K562 (cell line): ENCODE data around the gene OTOG. TPM values are rescaled to one million over a fixed set of nuclear protein-coding genes. Genes with fewer than 3 reads are reported as not detected.

Experiments
- ATAC-seq: fragments of 200-7000 bp; cut with Tn5 transposase; 3 replicates; pipeline ENCODE4 v1.9.1; 2020; ENCODE audit warnings: moderate library complexity
- BruUV-seq: library from RNA; stranded (reverse); fragments of 400-500 nt; replicated peaks from 2 replicates; lab custom pipeline; 2021; lab: Mats Ljungman, UMichigan
- CTCF ChIA-PET: fragments of 300-600 bp; formaldehyde crosslinking; extraction: SDS; loops from one replicate; lab custom pipeline; 2021; ENCODE audit warnings: low intra/inter-chr PET ratio; lab: Yijun Ruan, JAX
- POLR2A ChIA-PET: fragments of 300-600, 350-650 bp; sonication (Branson Sonifier 250); formaldehyde crosslinking; extraction: SDS; loops from one replicate; lab custom pipeline; 2021; ENCODE audit warnings: antibody characterized with exemption, inconsistent platforms; lab: Yijun Ruan, JAX
- DNase-seq, 4 experiments: peaks; one replicate each; pipeline versions ENCODE4 v3.0.0 to v3.0.0-alpha.2; 2011 to 2018; ENCODE audit warnings: low spot score in 3 of 4, mixed read lengths in 3 of 4; ENCODE audit errors: extremely low read depth in 1 of 4
- FAIRE-seq: peaks from 2 replicates; lab custom pipeline; 2011; peaks lifted over from hg19 to GRCh38; lab: Jason Lieb, UNC
- H2AFZ ChIP-seq: 2 replicates; pipeline ENCODE4 v1.6.0; 2011; ENCODE audit warnings: low read depth, low read length, control low read depth, inconsistent platforms
- H3K27ac ChIP-seq: fragments of 200-600 bp; 3 replicates; pipeline ENCODE4 v1.8.0; 2011; ENCODE audit warnings: low read depth, mild to moderate bottlenecking, control low read depth, inconsistent platforms, low read length, moderate library complexity, mixed read lengths; ENCODE audit errors: extremely low read depth
- H3K27me3 ChIP-seq, 2 experiments: fragments of 300-600 bp in 1 of 2; 2 replicates in 1 of 2; 3 replicates in 1 of 2; pipeline versions ENCODE4 v1.6.0 to v1.8.0; 2011; ENCODE audit warnings: inconsistent platforms in 2 of 2, low read length in 2 of 2, mild to moderate bottlenecking in 1 of 2, mixed read lengths in 1 of 2, moderate library complexity in 1 of 2; ENCODE audit not compliant: control insufficient read depth in 2 of 2, insufficient read depth in 2 of 2
- H3K36me3 ChIP-seq: fragments of 300-600 bp; 3 replicates; pipeline ENCODE4 v1.8.0; 2011; ENCODE audit warnings: mild to moderate bottlenecking, low read length, inconsistent platforms; ENCODE audit not compliant: control insufficient read depth, insufficient read depth
- H3K4me1 ChIP-seq, 2 experiments: fragments of 200-600 bp in 1 of 2; replicated peaks in 1 of 2; 2 replicates in 1 of 2; 3 replicates in 1 of 2; pipeline versions ENCODE4 v1.5.1 to v1.8.0; 2011; ENCODE audit warnings: inconsistent platforms in 2 of 2, low read length in 2 of 2, mild to moderate bottlenecking in 1 of 2, mixed read lengths in 1 of 2, moderate library complexity in 1 of 2; ENCODE audit not compliant: control insufficient read depth in 2 of 2, insufficient read depth in 2 of 2
- H3K4me2 ChIP-seq: 2 replicates; pipeline ENCODE4 v1.6.1; 2011; ENCODE audit warnings: low read length, control low read depth, inconsistent platforms, mixed read lengths; ENCODE audit not compliant: insufficient read depth
- H3K4me3 ChIP-seq: fragments of 200-600 bp; sonication (generic), shearing (Covaris generic); 2 replicates; pipeline ENCODE4 v1.5.1; 2016; ENCODE audit warnings: control low read depth, inconsistent platforms
- H3K79me2 ChIP-seq: fragments of 200-600 bp; 3 replicates; pipeline ENCODE4 v1.8.0; 2011; ENCODE audit warnings: low read length, inconsistent platforms; ENCODE audit not compliant: control insufficient read depth, insufficient read depth
- H3K9ac ChIP-seq, 2 experiments: 2 replicates each; pipeline versions ENCODE4 v1.6.0 to v1.6.1; 2011; ENCODE audit warnings: low read depth in 2 of 2, low read length in 2 of 2, control low read depth in 1 of 2, inconsistent platforms in 1 of 2, mild to moderate bottlenecking in 1 of 2, mixed read lengths in 1 of 2; ENCODE audit not compliant: insufficient read depth in 1 of 2
- H3K9me1 ChIP-seq: one replicate; pipeline ENCODE4 v1.6.0; 2011; ENCODE audit warnings: inconsistent platforms, mild to moderate bottlenecking, low read length, moderate library complexity; ENCODE audit not compliant: control insufficient read depth, insufficient read depth
- H3K9me3 ChIP-seq: replicated peaks from 2 replicates; pipeline ENCODE4 v1.5.1; 2011; ENCODE audit warnings: low read depth, low read length, inconsistent platforms; ENCODE audit not compliant: control insufficient read depth, insufficient read depth
- H4K20me1 ChIP-seq: replicated peaks from 2 replicates; pipeline ENCODE4 v1.6.1; 2011; ENCODE audit warnings: low read length, inconsistent platforms, mixed read lengths; ENCODE audit not compliant: control insufficient read depth, insufficient read depth
- GABPA ChIP-seq: fragments of 200-800 bp; sonication (Bioruptor generic); conservative IDR thresholded peaks from 2 replicates; pipeline ENCODE4 v1.6.1; 2016; ENCODE audit warnings: low read depth, missing genetic modification characterization, missing compliant biosample characterization
- MAFK ChIP-seq: IDR thresholded peaks from 2 replicates; pipeline ENCODE4 v1.6.1; 2011; ENCODE audit warnings: low read length, improper control_type of control experiment
- POLR2AphosphoS5 ChIP-seq: IDR thresholded peaks from 2 replicates; pipeline ENCODE4 v1.6.1; 2011; ENCODE audit warnings: mild to moderate bottlenecking, low read depth, low read length, moderate library complexity; ENCODE audit not compliant: control insufficient read depth, insufficient read depth
- STAG1 ChIP-seq: sonication (generic); formaldehyde crosslinking; IDR thresholded peaks from 2 replicates; pipeline ENCODE4 v1.5.0; 2020; ENCODE audit warnings: missing genetic modification reagents, borderline replicate concordance
- ZMIZ1 ChIP-seq, 2 experiments: fragments of 150-350 bp in 1 of 2; IDR thresholded peaks; 2 replicates each; pipeline ENCODE4 v1.6.1; 2012 to 2016; ENCODE audit warnings: low read depth in 2 of 2, low read length in 2 of 2, mild to moderate bottlenecking in 1 of 2, moderate library complexity in 1 of 2
- ZNF431 ChIP-seq: sonication (generic); formaldehyde crosslinking; IDR thresholded peaks from 2 replicates; pipeline ENCODE4 v1.8.0; 2022; ENCODE audit warnings: mild to moderate bottlenecking, missing genetic modification reagents
- ZNF589 ChIP-seq: fragments of 200-800 bp; sonication (Bioruptor generic); IDR thresholded peaks from 2 replicates; pipeline ENCODE4 v1.6.1; 2016; ENCODE audit warnings: low read depth, missing genetic modification characterization, missing compliant biosample characterization
- WGBS: fragments of 100-300 bp; shearing (Covaris generic); methylation state at CpG from one replicate; pipeline ENCODE4 v1.1.6; 2016; ENCODE audit warnings: low coverage, mixed read lengths; ENCODE audit not compliant: insufficient coverage; ENCODE audit errors: missing lambda C conversion rate; 5-methylcytosine and 5-hydroxymethylcytosine counted together
- in situ Hi-C: fragments of 300-500 bp; cut with MboI; formaldehyde crosslinking; loops from 4 replicates; pipeline ENCODE4 v1.15.0; 2018; ENCODE audit warnings: inconsistent platforms, mixed read lengths
- intact Hi-C: fragments of 100-400 bp; cut with micrococcal nuclease; formaldehyde crosslinking; loops from 2 replicates; pipeline ENCODE4 v1.14.2; 2022
- polyA plus RNA-seq, 8 experiments: library from polyadenylated mRNA; depleted of rRNA in 4 of 8; stranded (reverse) in 5 of 8; unstranded in 3 of 8; fragments of >200 nt; fragmentation: Nextera tagmentation in 2 of 8; fragmentation: Illumina TruSeq in 1 of 8; extraction: Ambion mirVana in 2 of 8; extraction: Trizol in 1 of 8; gene quantifications; 2 replicates each; pipeline versions ENCODE4 v1.2.1 to v1.2.3, GENCODE V29; 2011 to 2014; ENCODE audit warnings: inconsistent platforms in 1 of 8, missing spikeins in 1 of 8
- total RNA-seq, 7 experiments: library from RNA; depleted of rRNA in 6 of 7; stranded (reverse); fragments of >200 nt in 6 of 7; fragmentation: Illumina TruSeq in 2 of 7; extraction: Trizol in 2 of 7; gene quantifications; 2 replicates each; pipeline versions ENCODE4 v1.2.1 to v1.2.3, GENCODE V29; 2011 to 2021; ENCODE audit warnings: low replicate concordance in 1 of 7
- TF ChIP-seq, protein P1 (sequence below), 3 experiments: IDR thresholded peaks in 2 of 3; conservative IDR thresholded peaks in 1 of 3; 2 replicates each; pipeline ENCODE4 v1.5.1; 2011 to 2012; ENCODE audit warnings: low read length in 3 of 3, mild to moderate bottlenecking in 3 of 3, control low read depth in 2 of 3, improper control_type of control experiment in 1 of 3, inconsistent platforms in 1 of 3, low read depth in 1 of 3, mixed read lengths in 1 of 3, moderate library complexity in 1 of 3; ENCODE audit not compliant: insufficient read depth in 2 of 3
- TF ChIP-seq, protein P2 (sequence below): fragments of 450-650 bp; formaldehyde crosslinking; IDR thresholded peaks from 2 replicates; pipeline ENCODE4 v1.4.0; 2020; ENCODE audit warnings: mild to moderate bottlenecking, moderate library complexity
- TF ChIP-seq, protein P3 (sequence below): fragments of 250-450 bp; sonication (Bioruptor Pico); IDR thresholded peaks from 2 replicates; pipeline ENCODE4 v1.5.0; 2020; ENCODE audit warnings: mild to moderate bottlenecking, borderline replicate concordance

OTOG gene
- total and polyA plus RNA-seq, 9 of the 15 experiments (the other 6 are each of a cell fraction or from before 2014, with no cell fraction given): not detected

DNA sequence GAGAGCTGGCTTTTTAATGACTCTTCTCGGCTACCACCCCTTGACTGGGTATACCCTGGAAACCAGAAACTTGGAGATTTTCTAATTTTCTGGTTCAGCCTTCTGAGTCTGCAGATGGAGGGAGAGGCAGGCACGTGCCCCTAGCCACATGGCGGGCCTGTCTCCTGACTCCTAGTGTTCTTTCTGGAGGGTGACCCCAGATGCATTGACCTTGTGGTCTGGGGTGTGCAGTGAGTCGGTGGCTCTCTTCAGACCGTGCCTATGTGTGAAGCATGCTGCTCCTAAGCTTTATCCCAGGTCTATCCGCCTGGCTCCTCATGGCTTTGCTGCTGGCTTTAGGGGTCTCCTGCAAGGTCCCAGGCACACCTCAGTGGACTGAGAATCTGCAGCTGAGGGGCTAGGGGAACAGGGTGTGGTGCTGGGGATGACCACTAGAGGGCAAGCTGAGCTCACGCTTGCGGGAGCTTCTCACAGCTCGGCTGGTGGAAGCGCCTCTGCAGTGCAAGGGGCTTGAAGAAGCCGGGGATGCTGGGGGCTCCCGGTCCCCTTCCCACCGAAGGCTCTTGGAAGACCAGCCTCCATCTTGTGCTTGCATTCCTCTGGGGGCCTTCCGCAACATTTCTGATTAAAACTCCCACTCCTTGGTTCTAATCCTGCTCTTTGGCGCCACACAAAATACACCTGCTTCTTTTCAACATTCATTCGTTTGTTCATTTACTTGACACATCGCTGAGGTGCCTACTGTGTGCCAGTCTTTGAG is 51.8 kb downstream of the OTOG start:
- Histone ChIP-seq H3K9me1 (no peaks in the 10 kb centered on the region), H3K4me3 (no peak overlapping the region), H3K27me3 (peaks cover 0 to 16% of the 10 kb centered on the region in 2 experiments; a peak in 3 of 5 replicates), H3K27ac (no peak overlapping the region), H3K4me2 (no peak overlapping the region), H3K79me2 (no peaks in the 10 kb centered on the region), H3K36me3 (no peaks in the 10 kb centered on the region), H4K20me1 (peaks cover 7% of the 10 kb centered on the region; the same call in 1 of the 2 replicates), H3K4me1 (no peaks in the 10 kb centered on the region), H2AFZ (no peak overlapping the region), H3K9ac (no peak overlapping the region), H3K9me3 (no peaks in the 10 kb centered on the region)
- FAIRE-seq (peak; percentile 86), ATAC-seq (peak; percentile 96), DNase-seq (peak; percentile 67 to 78 (median 75))
- ChIA-PET POLR2A (interaction anchor here (0.6 to 1.0 kb wide), 4 partner anchors 124 to 1170 kb away, joined by 3 to 7 read pairs (median 4); no protein-coding TSS in a partner anchor), CTCF (interaction anchor here (0.5 to 2.1 kb wide), 4 partner anchors 62 to 645 kb away, joined by 3 to 10 read pairs (median 3); no protein-coding TSS in a partner anchor)
- 9% methylated on average over 14 of the region's 17 CpGs for WGBS
- intact Hi-C loops (loop anchor here (1.0 to 2.0 kb wide), 3 partner anchors 124 to 380 kb away; no protein-coding TSS in a partner anchor), in situ Hi-C loops (loop anchor here (5.0 kb wide), 1 partner anchor 378 kb away; no protein-coding TSS in a partner anchor)
- no TSS peak for BruUV-seq
- TF ChIP-seq, protein P1, sequence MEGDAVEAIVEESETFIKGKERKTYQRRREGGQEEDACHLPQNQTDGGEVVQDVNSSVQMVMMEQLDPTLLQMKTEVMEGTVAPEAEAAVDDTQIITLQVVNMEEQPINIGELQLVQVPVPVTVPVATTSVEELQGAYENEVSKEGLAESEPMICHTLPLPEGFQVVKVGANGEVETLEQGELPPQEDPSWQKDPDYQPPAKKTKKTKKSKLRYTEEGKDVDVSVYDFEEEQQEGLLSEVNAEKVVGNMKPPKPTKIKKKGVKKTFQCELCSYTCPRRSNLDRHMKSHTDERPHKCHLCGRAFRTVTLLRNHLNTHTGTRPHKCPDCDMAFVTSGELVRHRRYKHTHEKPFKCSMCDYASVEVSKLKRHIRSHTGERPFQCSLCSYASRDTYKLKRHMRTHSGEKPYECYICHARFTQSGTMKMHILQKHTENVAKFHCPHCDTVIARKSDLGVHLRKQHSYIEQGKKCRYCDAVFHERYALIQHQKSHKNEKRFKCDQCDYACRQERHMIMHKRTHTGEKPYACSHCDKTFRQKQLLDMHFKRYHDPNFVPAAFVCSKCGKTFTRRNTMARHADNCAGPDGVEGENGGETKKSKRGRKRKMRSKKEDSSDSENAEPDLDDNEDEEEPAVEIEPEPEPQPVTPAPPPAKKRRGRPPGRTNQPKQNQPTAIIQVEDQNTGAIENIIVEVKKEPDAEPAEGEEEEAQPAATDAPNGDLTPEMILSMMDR (IDR thresholded peaks at IDR 0.05 in 2 of 3, conservative IDR thresholded peaks at IDR 0.05 in 1 of 3; ENCODE audit: insufficient read depth in 2 of 3, low read depth in 1 of 3, low read length in 3 of 3): peak; percentile 91 to 94 (median 94)
- TF ChIP-seq, protein P2, sequence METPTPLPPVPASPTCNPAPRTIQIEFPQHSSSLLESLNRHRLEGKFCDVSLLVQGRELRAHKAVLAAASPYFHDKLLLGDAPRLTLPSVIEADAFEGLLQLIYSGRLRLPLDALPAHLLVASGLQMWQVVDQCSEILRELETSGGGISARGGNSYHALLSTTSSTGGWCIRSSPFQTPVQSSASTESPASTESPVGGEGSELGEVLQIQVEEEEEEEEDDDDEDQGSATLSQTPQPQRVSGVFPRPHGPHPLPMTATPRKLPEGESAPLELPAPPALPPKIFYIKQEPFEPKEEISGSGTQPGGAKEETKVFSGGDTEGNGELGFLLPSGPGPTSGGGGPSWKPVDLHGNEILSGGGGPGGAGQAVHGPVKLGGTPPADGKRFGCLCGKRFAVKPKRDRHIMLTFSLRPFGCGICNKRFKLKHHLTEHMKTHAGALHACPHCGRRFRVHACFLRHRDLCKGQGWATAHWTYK (CRISPR knock-in tag): no peak
- peak; percentile 80; the same call in 1 of the 2 replicates for TF ChIP-seq STAG1
- no peak for TF ChIP-seq POLR2AphosphoS5
- no peak for TF ChIP-seq MAFK
- TF ChIP-seq ZNF431 (CRISPR knock-in tag): no peak
- TF ChIP-seq, protein P3, sequence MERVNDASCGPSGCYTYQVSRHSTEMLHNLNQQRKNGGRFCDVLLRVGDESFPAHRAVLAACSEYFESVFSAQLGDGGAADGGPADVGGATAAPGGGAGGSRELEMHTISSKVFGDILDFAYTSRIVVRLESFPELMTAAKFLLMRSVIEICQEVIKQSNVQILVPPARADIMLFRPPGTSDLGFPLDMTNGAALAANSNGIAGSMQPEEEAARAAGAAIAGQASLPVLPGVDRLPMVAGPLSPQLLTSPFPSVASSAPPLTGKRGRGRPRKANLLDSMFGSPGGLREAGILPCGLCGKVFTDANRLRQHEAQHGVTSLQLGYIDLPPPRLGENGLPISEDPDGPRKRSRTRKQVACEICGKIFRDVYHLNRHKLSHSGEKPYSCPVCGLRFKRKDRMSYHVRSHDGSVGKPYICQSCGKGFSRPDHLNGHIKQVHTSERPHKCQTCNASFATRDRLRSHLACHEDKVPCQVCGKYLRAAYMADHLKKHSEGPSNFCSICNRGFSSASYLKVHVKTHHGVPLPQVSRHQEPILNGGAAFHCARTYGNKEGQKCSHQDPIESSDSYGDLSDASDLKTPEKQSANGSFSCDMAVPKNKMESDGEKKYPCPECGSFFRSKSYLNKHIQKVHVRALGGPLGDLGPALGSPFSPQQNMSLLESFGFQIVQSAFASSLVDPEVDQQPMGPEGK (CRISPR knock-in tag): no peak
- no peak for TF ChIP-seq ZNF589
- TF ChIP-seq ZMIZ1 (IDR thresholded peaks at IDR 0.05; ENCODE audit: low read depth in 2 of 2, low read length in 2 of 2): 0 out of 4 replicates have a peak, but pooled peaks of 1 of the 2 experiments have one; percentile 29
- no peak for TF ChIP-seq GABPA (tag)
